Glutamatergic neuron (in vitro differentiated cells): ENCODE measurements around the gene B4GALT3. TPM values are rescaled to one million over a fixed set of nuclear protein-coding genes. Genes with fewer than 3 reads are reported as not detected.

ENCODE experiments used
- DNase-seq: peaks from one replicate; pipeline ENCODE4 v3.0.0; 2022
- H3K27ac Mint-ChIP-seq: one replicate; pipeline ENCODE4 v1.8.0; 2020; ENCODE audit warnings: mild to moderate bottlenecking, mixed read lengths, inconsistent platforms; ENCODE audit not compliant: unreplicated experiment
- H3K27me3 Mint-ChIP-seq: one replicate; pipeline ENCODE4 v1.8.0; 2020; ENCODE audit warnings: mild to moderate bottlenecking, moderate library complexity, mixed read lengths, inconsistent platforms; ENCODE audit not compliant: unreplicated experiment
- H3K36me3 Mint-ChIP-seq: one replicate; pipeline ENCODE4 v1.8.0; 2020; ENCODE audit warnings: mild to moderate bottlenecking, mixed read lengths, inconsistent platforms; ENCODE audit not compliant: unreplicated experiment
- H3K4me1 Mint-ChIP-seq: one replicate; pipeline ENCODE4 v1.8.0; 2020; ENCODE audit warnings: mild to moderate bottlenecking, low read depth, mixed read lengths, inconsistent platforms; ENCODE audit not compliant: unreplicated experiment
- H3K4me3 Mint-ChIP-seq: one replicate; pipeline ENCODE4 v1.8.0; 2020; ENCODE audit warnings: mild to moderate bottlenecking, mixed read lengths, inconsistent platforms; ENCODE audit not compliant: unreplicated experiment
- H3K9me3 Mint-ChIP-seq: one replicate; pipeline ENCODE4 v1.8.0; 2020; ENCODE audit warnings: mild to moderate bottlenecking, moderate library complexity, mixed read lengths, inconsistent platforms; ENCODE audit not compliant: unreplicated experiment
- total RNA-seq: library from RNA; stranded (reverse); fragmentation: NEBNext Ultra II Directional; extraction: Animal tissue kit (Norgen Biotek cat#: 25700); gene quantifications from one replicate; pipeline ENCODE4 v1.2.1, GENCODE V29; 2021; ENCODE audit not compliant: unreplicated experiment
- TF ChIP-seq, protein P1 (sequence below): fragments of 200-600 bp; sonication (generic); IDR thresholded peaks from one replicate; pipeline ENCODE4 v1.5.0; 2021; ENCODE audit not compliant: partially characterized antibody, unreplicated experiment

B4GALT3 gene
- total RNA-seq, 1 donor from 2014 or later = 35.7 TPM

DNA sequence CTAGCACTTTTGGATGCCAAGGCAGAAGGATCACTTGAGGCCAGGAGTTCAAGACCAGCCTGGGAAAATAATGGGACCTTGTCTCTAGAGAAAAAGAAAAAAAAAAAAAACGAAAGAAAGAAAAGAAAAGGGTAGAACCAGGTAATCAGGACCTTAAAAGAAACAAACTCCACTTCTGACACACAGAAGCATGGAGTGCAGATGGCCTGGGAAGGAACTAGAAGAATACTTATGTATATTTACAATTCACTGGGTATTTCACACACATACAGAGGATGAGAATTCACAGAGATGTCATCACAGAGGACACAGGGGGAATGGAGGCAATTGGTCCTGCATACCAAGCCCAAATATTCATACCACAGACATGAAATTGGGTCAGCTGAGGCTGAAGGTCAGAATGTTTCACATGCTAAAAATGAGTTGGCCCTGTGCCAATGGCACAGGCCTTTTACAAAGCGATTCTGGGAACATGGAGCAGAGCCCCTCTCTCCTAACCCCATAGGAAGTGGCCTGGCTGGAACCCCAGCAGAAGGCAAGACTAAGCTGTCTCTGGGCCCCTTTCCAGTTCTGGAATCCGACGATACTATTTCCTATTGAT is 4.4 kb downstream of the B4GALT3 start:
- DNase-seq = no peak
- peaks cover 8% of the 10 kb centered on the region for H3K9me3 Mint-ChIP-seq
- no peak overlapping the region for H3K27ac Mint-ChIP-seq
- peaks cover 7% of the 10 kb centered on the region for H3K36me3 Mint-ChIP-seq
- peaks cover 9% of the 10 kb centered on the region for H3K27me3 Mint-ChIP-seq
- H3K4me3 Mint-ChIP-seq = no peak overlapping the region
- H3K4me1 Mint-ChIP-seq = peaks cover 3% of the 10 kb centered on the region
- TF ChIP-seq, protein P1, sequence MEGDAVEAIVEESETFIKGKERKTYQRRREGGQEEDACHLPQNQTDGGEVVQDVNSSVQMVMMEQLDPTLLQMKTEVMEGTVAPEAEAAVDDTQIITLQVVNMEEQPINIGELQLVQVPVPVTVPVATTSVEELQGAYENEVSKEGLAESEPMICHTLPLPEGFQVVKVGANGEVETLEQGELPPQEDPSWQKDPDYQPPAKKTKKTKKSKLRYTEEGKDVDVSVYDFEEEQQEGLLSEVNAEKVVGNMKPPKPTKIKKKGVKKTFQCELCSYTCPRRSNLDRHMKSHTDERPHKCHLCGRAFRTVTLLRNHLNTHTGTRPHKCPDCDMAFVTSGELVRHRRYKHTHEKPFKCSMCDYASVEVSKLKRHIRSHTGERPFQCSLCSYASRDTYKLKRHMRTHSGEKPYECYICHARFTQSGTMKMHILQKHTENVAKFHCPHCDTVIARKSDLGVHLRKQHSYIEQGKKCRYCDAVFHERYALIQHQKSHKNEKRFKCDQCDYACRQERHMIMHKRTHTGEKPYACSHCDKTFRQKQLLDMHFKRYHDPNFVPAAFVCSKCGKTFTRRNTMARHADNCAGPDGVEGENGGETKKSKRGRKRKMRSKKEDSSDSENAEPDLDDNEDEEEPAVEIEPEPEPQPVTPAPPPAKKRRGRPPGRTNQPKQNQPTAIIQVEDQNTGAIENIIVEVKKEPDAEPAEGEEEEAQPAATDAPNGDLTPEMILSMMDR = no peak

DNA sequence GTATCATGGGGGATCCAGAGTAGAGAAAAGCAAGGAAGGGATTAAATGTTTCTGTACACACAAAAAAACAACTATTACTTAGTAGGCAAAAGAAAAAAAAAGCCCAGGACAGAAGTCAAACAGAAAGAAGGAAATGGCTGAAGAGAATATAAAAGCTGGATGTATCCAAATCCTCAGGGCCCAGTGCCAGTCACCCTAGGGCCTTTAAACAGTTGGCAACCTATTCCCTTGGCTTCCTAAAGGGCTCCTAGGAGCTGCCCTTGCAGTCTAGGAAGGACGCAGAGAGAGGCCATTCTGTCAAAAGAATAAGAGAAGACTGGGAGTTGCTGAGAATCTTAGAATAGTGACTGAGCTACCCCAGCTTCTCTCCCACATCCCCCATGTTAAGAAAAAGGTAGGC is 5.0 kb downstream of the B4GALT3 start:
- no peak overlapping the region for H3K27ac Mint-ChIP-seq
- peaks cover 7% of the 10 kb centered on the region for H3K36me3 Mint-ChIP-seq
- H3K27me3 Mint-ChIP-seq = peaks cover 7% of the 10 kb centered on the region
- H3K9me3 Mint-ChIP-seq = peaks cover 6% of the 10 kb centered on the region
- TF ChIP-seq, protein P1 = no peak
- no peak for DNase-seq
- H3K4me3 Mint-ChIP-seq = no peak overlapping the region
- no peaks in the 10 kb centered on the region for H3K4me1 Mint-ChIP-seq

DNA sequence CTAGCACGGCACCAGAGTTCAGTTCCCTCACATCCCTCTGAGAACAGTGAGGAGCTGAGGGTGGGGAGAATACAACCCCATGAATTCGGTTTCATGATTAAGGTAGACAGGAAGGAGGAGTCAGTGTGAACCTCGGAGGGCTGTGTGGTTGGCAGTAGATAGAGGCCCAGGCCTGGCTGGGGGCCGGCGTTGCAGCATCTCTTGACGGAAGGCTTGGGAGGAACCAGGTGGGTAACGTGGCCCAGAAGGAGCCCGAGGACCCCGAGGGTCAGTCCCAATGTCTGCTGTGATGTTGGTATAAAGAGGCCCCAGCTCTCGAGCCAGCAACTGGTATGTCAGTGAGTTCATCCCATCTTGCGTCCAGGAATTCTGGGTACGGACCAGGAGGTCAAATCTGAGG is 5.6 kb downstream of the B4GALT3 start:
- H3K9me3 Mint-ChIP-seq = peaks cover 8% of the 10 kb centered on the region
- peaks cover 7% of the 10 kb centered on the region for H3K36me3 Mint-ChIP-seq
- DNase-seq = no peak
- H3K27ac Mint-ChIP-seq = no peak overlapping the region
- peaks cover 4% of the 10 kb centered on the region for H3K4me1 Mint-ChIP-seq
- H3K4me3 Mint-ChIP-seq = no peak overlapping the region
- TF ChIP-seq, protein P1 = no peak
- peaks cover 7% of the 10 kb centered on the region for H3K27me3 Mint-ChIP-seq

DNA sequence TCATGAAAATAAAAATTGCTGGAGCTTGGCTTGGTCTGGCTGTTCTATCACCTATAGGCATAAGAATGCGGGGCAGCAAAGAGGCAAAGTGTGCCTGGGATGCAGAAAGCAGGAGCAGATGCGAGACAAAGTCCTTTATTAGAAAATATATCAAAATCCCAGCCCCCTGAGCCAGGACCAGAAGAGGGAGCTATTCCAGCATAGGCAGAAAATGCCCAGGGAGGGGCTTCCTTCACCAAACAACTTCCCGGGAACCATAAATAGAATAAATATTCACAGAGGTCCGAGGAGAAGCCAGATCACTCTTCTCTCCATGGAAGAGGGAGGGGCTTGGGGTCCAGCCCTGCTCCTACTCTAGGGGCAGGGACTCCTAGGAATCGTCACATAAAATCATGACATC is 6.1 kb downstream of the B4GALT3 start:
- TF ChIP-seq, protein P1 = no peak
- H3K27ac Mint-ChIP-seq = no peak overlapping the region
- peaks cover 8% of the 10 kb centered on the region for H3K9me3 Mint-ChIP-seq
- peaks cover 4% of the 10 kb centered on the region for H3K4me1 Mint-ChIP-seq
- H3K4me3 Mint-ChIP-seq = no peak overlapping the region
- no peak for DNase-seq
- peaks cover 8% of the 10 kb centered on the region for H3K27me3 Mint-ChIP-seq
- peaks cover 7% of the 10 kb centered on the region for H3K36me3 Mint-ChIP-seq

DNA sequence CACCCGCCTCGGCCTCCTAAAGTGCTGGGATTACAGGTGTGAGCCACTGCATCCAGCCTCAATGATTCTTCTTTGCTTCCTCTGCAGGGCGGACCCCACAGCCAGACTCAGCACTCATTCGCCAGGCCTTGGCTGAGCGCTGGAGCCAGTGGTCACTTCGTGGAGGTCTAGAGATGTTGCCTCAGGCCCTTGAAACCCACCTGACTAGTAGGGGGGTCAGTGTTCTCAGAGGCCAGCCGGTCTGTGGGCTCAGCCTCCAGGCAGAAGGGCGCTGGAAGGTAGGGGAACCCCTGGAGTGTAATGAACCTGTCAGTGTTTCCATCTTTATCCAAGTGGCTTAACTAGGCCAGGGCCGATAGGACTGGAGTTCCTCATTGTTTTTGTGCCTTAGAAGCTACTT is 8.4 kb downstream of the B4GALT3 start:
- H3K9me3 Mint-ChIP-seq = peaks cover 8% of the 10 kb centered on the region
- DNase-seq = no peak
- H3K36me3 Mint-ChIP-seq = peaks cover 7% of the 10 kb centered on the region
- peaks cover 12% of the 10 kb centered on the region for H3K27me3 Mint-ChIP-seq
- TF ChIP-seq, protein P1 = no peak
- no peak overlapping the region for H3K4me3 Mint-ChIP-seq
- no peak overlapping the region for H3K27ac Mint-ChIP-seq
- H3K4me1 Mint-ChIP-seq = peaks cover 10% of the 10 kb centered on the region
